ENCODE data around the gene RNF212. TPM values are rescaled to one million over a fixed set of nuclear protein-coding genes. Genes with fewer than 3 reads are reported as not detected.

Gene RNF212
- total and polyA plus RNA-seq, 2 experiments from 2014 or later = 17.0 to 20.6 TPM

DNA sequence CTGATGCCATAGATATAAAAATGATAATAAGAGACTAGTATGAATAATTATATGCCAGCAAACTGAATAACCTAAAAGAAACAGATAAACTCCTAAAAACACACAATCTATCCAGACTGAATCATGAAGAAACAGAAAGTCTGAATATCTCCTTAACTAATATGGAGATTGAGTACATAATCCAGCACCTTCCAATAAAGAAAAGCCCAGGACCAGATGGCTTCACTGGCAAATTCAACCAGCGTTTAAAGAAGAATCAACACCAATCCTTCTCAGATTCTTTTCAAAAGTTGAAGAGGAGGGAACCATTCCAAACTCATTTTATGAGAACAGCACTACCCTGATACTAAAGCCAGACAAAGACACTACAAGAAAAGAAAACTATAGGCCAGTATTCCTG, 26.5 kb upstream of the RNF212 start:
- Histone ChIP-seq H3K9me2 (ENCODE audit: insufficient read depth) (no peaks in the 10 kb centered on the region), H3K4me3 (no peak overlapping the region), H3K27ac (ENCODE audit: low read depth) (no peak overlapping the region), H2AFZ (no peak overlapping the region), H3K4me2 (no peak overlapping the region), H3F3A (replicated peaks; ENCODE audit: low read depth) (no peaks in the 10 kb centered on the region), H3K79me2 (replicated peaks; ENCODE audit: insufficient read depth) (no peaks in the 10 kb centered on the region), H3K27me3 (ENCODE audit: insufficient read depth) (no peaks in the 10 kb centered on the region), H3K36me3 (ENCODE audit: insufficient read depth) (no peaks in the 10 kb centered on the region), H4K20me1 (replicated peaks; ENCODE audit: insufficient read depth) (no peaks in the 10 kb centered on the region), H3K4me1 (ENCODE audit: insufficient read depth) (no peaks in the 10 kb centered on the region)
- no peak overlapping the region for H3K27ac Mint-ChIP-seq
- peaks cover 15% of the 10 kb centered on the region; the same call in 2 of the 3 replicates for H3K36me3 Mint-ChIP-seq (ENCODE audit: low read depth)
- DNase-seq (ENCODE audit: low spot score) (no peak), ATAC-seq (no peak)
- H3K27me3 Mint-ChIP-seq (ENCODE audit: insufficient read depth, low read depth, poor library complexity) = peaks cover 2% of the 10 kb centered on the region
- peaks cover 37% of the 10 kb centered on the region for H3K9me3 Mint-ChIP-seq
- TF ChIP-seq CREB1 (CRISPR knock-in tag; IDR thresholded peaks at IDR 0.05; ENCODE audit: low read depth) = no peak
- TF ChIP-seq, protein P1, sequence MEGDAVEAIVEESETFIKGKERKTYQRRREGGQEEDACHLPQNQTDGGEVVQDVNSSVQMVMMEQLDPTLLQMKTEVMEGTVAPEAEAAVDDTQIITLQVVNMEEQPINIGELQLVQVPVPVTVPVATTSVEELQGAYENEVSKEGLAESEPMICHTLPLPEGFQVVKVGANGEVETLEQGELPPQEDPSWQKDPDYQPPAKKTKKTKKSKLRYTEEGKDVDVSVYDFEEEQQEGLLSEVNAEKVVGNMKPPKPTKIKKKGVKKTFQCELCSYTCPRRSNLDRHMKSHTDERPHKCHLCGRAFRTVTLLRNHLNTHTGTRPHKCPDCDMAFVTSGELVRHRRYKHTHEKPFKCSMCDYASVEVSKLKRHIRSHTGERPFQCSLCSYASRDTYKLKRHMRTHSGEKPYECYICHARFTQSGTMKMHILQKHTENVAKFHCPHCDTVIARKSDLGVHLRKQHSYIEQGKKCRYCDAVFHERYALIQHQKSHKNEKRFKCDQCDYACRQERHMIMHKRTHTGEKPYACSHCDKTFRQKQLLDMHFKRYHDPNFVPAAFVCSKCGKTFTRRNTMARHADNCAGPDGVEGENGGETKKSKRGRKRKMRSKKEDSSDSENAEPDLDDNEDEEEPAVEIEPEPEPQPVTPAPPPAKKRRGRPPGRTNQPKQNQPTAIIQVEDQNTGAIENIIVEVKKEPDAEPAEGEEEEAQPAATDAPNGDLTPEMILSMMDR (conservative IDR thresholded peaks at IDR 0.05; ENCODE audit: low read depth in 2 of 2) = no peak
- TF ChIP-seq EZH2phosphoT487 (IDR thresholded peaks at IDR 0.05; ENCODE audit: unreplicated experiment) = no peak
- no peaks in the 10 kb centered on the region; the same call in 2 of the 3 replicates for H3K4me1 Mint-ChIP-seq
- H3K4me3 Mint-ChIP-seq = no peak overlapping the region

DNA sequence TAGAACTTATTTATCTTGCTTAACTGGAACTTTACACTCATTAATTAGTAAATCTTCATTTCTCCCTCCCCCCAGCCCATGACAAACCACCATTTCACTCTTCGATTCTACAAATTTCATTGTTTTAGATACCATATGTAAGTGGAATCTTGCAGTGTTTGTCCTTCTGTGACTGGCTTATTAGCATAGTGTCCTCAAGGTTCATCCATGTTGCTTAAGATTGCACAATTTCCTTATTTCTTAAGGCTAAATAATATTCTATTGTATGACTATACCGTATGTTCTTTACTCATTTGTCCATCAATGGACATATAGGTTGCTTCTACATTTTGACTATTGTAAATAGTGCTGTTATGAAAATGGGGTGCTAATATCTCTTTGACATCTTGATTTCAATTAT, 24.5 kb upstream of the RNF212 start:
- H3K27ac ChIP-seq (ENCODE audit: low read depth) = no peak overlapping the region
- no peak overlapping the region for H2AFZ ChIP-seq
- DNase-seq (ENCODE audit: low spot score) (no peak), ATAC-seq (no peak)
- Mint-ChIP-seq H3K27ac (no peak overlapping the region), H3K27me3 (ENCODE audit: insufficient read depth, low read depth, poor library complexity) (peaks cover 2% of the 10 kb centered on the region), H3K9me3 (peaks cover 19% of the 10 kb centered on the region; the same call in 2 of the 3 replicates), H3K4me1 (no peaks in the 10 kb centered on the region), H3K4me3 (no peak overlapping the region), H3K36me3 (ENCODE audit: low read depth) (peaks cover 3% of the 10 kb centered on the region; the same call in 1 of the 3 replicates)
- H3K9me2 ChIP-seq (ENCODE audit: insufficient read depth) = no peaks in the 10 kb centered on the region
- no peaks in the 10 kb centered on the region for H3K36me3 ChIP-seq (ENCODE audit: insufficient read depth)
- H3K27me3 ChIP-seq (ENCODE audit: insufficient read depth) = no peaks in the 10 kb centered on the region
- no peaks in the 10 kb centered on the region for H3K79me2 ChIP-seq (replicated peaks; ENCODE audit: insufficient read depth)
- H3K4me1 ChIP-seq (ENCODE audit: insufficient read depth) = no peaks in the 10 kb centered on the region
- no peak overlapping the region for H3K4me3 ChIP-seq
- no peaks in the 10 kb centered on the region for H4K20me1 ChIP-seq (replicated peaks; ENCODE audit: insufficient read depth)
- H3K4me2 ChIP-seq = no peak overlapping the region
- H3F3A ChIP-seq (replicated peaks; ENCODE audit: low read depth) = no peaks in the 10 kb centered on the region
- TF ChIP-seq, protein P2, sequence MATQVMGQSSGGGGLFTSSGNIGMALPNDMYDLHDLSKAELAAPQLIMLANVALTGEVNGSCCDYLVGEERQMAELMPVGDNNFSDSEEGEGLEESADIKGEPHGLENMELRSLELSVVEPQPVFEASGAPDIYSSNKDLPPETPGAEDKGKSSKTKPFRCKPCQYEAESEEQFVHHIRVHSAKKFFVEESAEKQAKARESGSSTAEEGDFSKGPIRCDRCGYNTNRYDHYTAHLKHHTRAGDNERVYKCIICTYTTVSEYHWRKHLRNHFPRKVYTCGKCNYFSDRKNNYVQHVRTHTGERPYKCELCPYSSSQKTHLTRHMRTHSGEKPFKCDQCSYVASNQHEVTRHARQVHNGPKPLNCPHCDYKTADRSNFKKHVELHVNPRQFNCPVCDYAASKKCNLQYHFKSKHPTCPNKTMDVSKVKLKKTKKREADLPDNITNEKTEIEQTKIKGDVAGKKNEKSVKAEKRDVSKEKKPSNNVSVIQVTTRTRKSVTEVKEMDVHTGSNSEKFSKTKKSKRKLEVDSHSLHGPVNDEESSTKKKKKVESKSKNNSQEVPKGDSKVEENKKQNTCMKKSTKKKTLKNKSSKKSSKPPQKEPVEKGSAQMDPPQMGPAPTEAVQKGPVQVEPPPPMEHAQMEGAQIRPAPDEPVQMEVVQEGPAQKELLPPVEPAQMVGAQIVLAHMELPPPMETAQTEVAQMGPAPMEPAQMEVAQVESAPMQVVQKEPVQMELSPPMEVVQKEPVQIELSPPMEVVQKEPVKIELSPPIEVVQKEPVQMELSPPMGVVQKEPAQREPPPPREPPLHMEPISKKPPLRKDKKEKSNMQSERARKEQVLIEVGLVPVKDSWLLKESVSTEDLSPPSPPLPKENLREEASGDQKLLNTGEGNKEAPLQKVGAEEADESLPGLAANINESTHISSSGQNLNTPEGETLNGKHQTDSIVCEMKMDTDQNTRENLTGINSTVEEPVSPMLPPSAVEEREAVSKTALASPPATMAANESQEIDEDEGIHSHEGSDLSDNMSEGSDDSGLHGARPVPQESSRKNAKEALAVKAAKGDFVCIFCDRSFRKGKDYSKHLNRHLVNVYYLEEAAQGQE (IDR thresholded peaks at IDR 0.05; ENCODE audit: unreplicated experiment) = no peak
- TF ChIP-seq ZNF114 (CRISPR knock-in tag; IDR thresholded peaks at IDR 0.05) (no peak), CREB1 (CRISPR knock-in tag; IDR thresholded peaks at IDR 0.05; ENCODE audit: low read depth) (no peak), EZH2 (IDR thresholded peaks at IDR 0.05; ENCODE audit: low read depth, unreplicated experiment) (no peak)
- TF ChIP-seq, protein P3, sequence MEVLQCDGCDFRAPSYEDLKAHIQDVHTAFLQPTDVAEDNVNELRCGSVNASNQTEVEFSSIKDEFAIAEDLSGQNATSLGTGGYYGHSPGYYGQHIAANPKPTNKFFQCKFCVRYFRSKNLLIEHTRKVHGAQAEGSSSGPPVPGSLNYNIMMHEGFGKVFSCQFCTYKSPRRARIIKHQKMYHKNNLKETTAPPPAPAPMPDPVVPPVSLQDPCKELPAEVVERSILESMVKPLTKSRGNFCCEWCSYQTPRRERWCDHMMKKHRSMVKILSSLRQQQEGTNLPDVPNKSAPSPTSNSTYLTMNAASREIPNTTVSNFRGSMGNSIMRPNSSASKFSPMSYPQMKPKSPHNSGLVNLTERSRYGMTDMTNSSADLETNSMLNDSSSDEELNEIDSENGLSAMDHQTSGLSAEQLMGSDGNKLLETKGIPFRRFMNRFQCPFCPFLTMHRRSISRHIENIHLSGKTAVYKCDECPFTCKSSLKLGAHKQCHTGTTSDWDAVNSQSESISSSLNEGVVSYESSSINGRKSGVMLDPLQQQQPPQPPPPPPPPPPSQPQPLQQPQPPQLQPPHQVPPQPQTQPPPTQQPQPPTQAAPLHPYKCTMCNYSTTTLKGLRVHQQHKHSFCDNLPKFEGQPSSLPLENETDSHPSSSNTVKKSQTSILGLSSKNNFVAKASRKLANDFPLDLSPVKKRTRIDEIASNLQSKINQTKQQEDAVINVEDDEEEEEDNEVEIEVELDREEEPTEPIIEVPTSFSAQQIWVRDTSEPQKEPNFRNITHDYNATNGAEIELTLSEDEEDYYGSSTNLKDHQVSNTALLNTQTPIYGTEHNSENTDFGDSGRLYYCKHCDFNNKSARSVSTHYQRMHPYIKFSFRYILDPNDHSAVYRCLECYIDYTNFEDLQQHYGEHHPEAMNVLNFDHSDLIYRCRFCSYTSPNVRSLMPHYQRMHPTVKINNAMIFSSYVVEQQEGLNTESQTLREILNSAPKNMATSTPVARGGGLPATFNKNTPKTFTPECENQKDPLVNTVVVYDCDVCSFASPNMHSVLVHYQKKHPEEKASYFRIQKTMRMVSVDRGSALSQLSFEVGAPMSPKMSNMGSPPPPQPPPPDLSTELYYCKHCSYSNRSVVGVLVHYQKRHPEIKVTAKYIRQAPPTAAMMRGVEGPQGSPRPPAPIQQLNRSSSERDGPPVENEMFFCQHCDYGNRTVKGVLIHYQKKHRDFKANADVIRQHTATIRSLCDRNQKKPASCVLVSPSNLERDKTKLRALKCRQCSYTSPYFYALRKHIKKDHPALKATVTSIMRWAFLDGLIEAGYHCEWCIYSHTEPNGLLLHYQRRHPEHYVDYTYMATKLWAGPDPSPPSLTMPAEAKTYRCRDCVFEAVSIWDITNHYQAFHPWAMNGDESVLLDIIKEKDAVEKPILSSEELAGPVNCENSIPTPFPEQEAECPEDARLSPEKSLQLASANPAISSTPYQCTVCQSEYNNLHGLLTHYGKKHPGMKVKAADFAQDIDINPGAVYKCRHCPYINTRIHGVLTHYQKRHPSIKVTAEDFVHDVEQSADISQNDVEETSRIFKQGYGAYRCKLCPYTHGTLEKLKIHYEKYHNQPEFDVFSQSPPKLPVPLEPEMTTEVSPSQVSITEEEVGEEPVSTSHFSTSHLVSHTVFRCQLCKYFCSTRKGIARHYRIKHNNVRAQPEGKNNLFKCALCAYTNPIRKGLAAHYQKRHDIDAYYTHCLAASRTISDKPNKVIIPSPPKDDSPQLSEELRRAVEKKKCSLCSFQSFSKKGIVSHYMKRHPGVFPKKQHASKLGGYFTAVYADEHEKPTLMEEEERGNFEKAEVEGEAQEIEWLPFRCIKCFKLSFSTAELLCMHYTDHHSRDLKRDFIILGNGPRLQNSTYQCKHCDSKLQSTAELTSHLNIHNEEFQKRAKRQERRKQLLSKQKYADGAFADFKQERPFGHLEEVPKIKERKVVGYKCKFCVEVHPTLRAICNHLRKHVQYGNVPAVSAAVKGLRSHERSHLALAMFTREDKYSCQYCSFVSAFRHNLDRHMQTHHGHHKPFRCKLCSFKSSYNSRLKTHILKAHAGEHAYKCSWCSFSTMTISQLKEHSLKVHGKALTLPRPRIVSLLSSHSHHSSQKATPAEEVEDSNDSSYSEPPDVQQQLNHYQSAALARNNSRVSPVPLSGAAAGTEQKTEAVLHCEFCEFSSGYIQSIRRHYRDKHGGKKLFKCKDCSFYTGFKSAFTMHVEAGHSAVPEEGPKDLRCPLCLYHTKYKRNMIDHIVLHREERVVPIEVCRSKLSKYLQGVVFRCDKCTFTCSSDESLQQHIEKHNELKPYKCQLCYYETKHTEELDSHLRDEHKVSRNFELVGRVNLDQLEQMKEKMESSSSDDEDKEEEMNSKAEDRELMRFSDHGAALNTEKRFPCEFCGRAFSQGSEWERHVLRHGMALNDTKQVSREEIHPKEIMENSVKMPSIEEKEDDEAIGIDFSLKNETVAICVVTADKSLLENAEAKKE (CRISPR knock-in tag; IDR thresholded peaks at IDR 0.05) = no peak
- TF ChIP-seq, protein P4, sequence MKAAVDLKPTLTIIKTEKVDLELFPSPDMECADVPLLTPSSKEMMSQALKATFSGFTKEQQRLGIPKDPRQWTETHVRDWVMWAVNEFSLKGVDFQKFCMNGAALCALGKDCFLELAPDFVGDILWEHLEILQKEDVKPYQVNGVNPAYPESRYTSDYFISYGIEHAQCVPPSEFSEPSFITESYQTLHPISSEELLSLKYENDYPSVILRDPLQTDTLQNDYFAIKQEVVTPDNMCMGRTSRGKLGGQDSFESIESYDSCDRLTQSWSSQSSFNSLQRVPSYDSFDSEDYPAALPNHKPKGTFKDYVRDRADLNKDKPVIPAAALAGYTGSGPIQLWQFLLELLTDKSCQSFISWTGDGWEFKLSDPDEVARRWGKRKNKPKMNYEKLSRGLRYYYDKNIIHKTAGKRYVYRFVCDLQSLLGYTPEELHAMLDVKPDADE (IDR thresholded peaks at IDR 0.05) = no peak

Data from GM23338 (cell line).